Endodermal cell (in vitro differentiated cells): Measurements from ENCODE around the gene VRK1. TPM values are rescaled to one million over a fixed set of nuclear protein-coding genes. Genes with fewer than 3 reads are reported as not detected.

Source experiments
- DNase-seq: peaks from one replicate; pipeline ENCODE4 v3.0.0-alpha.2; 2017
- H3K27ac ChIP-seq: 2 replicates; pipeline ENCODE4 v1.5.1; 2013; ENCODE audit warnings: mild to moderate bottlenecking, low read depth, low read length, moderate library complexity
- H3K27me3 ChIP-seq: 2 replicates; pipeline ENCODE4 v1.6.1; 2013; ENCODE audit warnings: mild to moderate bottlenecking, low read length, moderate library complexity; ENCODE audit not compliant: insufficient read depth, control insufficient read depth, poor library complexity, severe bottlenecking
- H3K36me3 ChIP-seq: 2 replicates; pipeline ENCODE4 v1.7.0; 2013; ENCODE audit warnings: mild to moderate bottlenecking, low read length, moderate library complexity; ENCODE audit not compliant: control insufficient read depth, insufficient read depth
- H3K4me1 ChIP-seq: one replicate; pipeline ENCODE4 v1.7.0; 2013; ENCODE audit warnings: low read length; ENCODE audit not compliant: control insufficient read depth, insufficient read depth
- H3K4me3 ChIP-seq: 2 replicates; pipeline ENCODE4 v1.5.1; 2013; ENCODE audit warnings: mild to moderate bottlenecking, low read length, moderate library complexity
- H3K9ac ChIP-seq: 2 replicates; pipeline ENCODE4 v1.6.1; 2013; ENCODE audit warnings: mild to moderate bottlenecking, low read length, moderate library complexity; ENCODE audit not compliant: poor library complexity, severe bottlenecking; ENCODE audit errors: extremely low read depth
- H3K9me3 ChIP-seq: 2 replicates; pipeline ENCODE4 v1.6.1; 2013; ENCODE audit warnings: mild to moderate bottlenecking, low read length, moderate library complexity; ENCODE audit not compliant: control insufficient read depth
- H3K27ac Mint-ChIP-seq: 2 replicates; pipeline ENCODE4 v1.8.0; 2020; ENCODE audit warnings: mixed read lengths
- H3K27me3 Mint-ChIP-seq: 2 replicates; pipeline ENCODE4 v1.8.0; 2021; ENCODE audit warnings: mild to moderate bottlenecking, mixed read lengths; ENCODE audit not compliant: insufficient read depth
- H3K36me3 Mint-ChIP-seq: 2 replicates; pipeline ENCODE4 v1.8.0; 2020; ENCODE audit warnings: low read depth, mixed read lengths
- H3K4me1 Mint-ChIP-seq: 2 replicates; pipeline ENCODE4 v1.8.0; 2020; ENCODE audit warnings: mixed read lengths
- H3K4me3 Mint-ChIP-seq: 2 replicates; pipeline ENCODE4 v1.8.0; 2020; ENCODE audit warnings: mild to moderate bottlenecking, moderate library complexity, mixed read lengths
- H3K9me3 Mint-ChIP-seq: 2 replicates; pipeline ENCODE4 v1.8.0; 2020; ENCODE audit warnings: mild to moderate bottlenecking, mixed read lengths
- WGBS, 2 experiments: methylation state at CpG; one replicate each; pipeline versions ENCODE4 v1.1.5 to v1.1.7; 2013; ENCODE audit warnings: missing lambda C conversion rate in 2 of 2, mixed read lengths in 1 of 2; ENCODE audit not compliant: insufficient coverage in 1 of 2, insufficient read length in 1 of 2; 5-methylcytosine and 5-hydroxymethylcytosine counted together
- total RNA-seq, 2 donors: library from RNA; stranded (reverse); fragmentation: NEBNext Ultra II Directional in 1 of 2; extraction: Animal tissue kit (Norgen Biotek cat#: 25700) in 1 of 2; gene quantifications; 2 replicates in 1 of 2; 3 replicates in 1 of 2; pipeline ENCODE4 v1.2.1, GENCODE V29; 2021
- TF ChIP-seq, protein P1 (sequence below): fragments of 200-600 bp; sonication (generic); conservative IDR thresholded peaks from 2 replicates; pipeline ENCODE4 v1.5.0; 2021; ENCODE audit warnings: antibody characterized with exemption, mild to moderate bottlenecking

Gene VRK1
- total RNA-seq, 2 donors from 2014 or later, result 39.1 to 54.9 TPM

GRCh38 chr14:96844857-96845570 is 47.8 kb downstream of the VRK1 start:
- Mint-ChIP-seq H3K27ac (no peak overlapping the region), H3K27me3 (no peaks in the 10 kb centered on the region), H3K9me3 (no peaks in the 10 kb centered on the region), H3K4me3 (no peak overlapping the region), H3K36me3 (peaks cover 25% of the 10 kb centered on the region), H3K4me1 (peaks cover 8% of the 10 kb centered on the region)
- no peaks in the 10 kb centered on the region for H3K9me3 ChIP-seq
- no peak overlapping the region for H3K9ac ChIP-seq
- no peak for DNase-seq
- H3K4me3 ChIP-seq, result no peak overlapping the region
- no peaks in the 10 kb centered on the region for H3K27me3 ChIP-seq
- H3K36me3 ChIP-seq, result peaks cover 37% of the 10 kb centered on the region
- H3K4me1 ChIP-seq, result no peaks in the 10 kb centered on the region
- H3K27ac ChIP-seq, result no peak overlapping the region
- TF ChIP-seq, protein P1, sequence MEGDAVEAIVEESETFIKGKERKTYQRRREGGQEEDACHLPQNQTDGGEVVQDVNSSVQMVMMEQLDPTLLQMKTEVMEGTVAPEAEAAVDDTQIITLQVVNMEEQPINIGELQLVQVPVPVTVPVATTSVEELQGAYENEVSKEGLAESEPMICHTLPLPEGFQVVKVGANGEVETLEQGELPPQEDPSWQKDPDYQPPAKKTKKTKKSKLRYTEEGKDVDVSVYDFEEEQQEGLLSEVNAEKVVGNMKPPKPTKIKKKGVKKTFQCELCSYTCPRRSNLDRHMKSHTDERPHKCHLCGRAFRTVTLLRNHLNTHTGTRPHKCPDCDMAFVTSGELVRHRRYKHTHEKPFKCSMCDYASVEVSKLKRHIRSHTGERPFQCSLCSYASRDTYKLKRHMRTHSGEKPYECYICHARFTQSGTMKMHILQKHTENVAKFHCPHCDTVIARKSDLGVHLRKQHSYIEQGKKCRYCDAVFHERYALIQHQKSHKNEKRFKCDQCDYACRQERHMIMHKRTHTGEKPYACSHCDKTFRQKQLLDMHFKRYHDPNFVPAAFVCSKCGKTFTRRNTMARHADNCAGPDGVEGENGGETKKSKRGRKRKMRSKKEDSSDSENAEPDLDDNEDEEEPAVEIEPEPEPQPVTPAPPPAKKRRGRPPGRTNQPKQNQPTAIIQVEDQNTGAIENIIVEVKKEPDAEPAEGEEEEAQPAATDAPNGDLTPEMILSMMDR, result no peak
- WGBS, 2 experiments, result no CpG with 5 or more reads among the region's 1 CpG

- Mint-ChIP-seq H3K27ac (no peak overlapping the region), H3K36me3 (peaks cover 16% of the 10 kb centered on the region), H3K9me3 (no peaks in the 10 kb centered on the region), H3K4me3 (no peak overlapping the region), H3K4me1 (peaks cover 8% of the 10 kb centered on the region), H3K27me3 (no peaks in the 10 kb centered on the region)
- H3K27ac ChIP-seq, result no peak overlapping the region
- TF ChIP-seq, protein P1, result no peak
- no peak overlapping the region for H3K4me3 ChIP-seq
- H3K27me3 ChIP-seq, result no peaks in the 10 kb centered on the region
- peaks cover 30% of the 10 kb centered on the region for H3K36me3 ChIP-seq
- no peaks in the 10 kb centered on the region for H3K4me1 ChIP-seq
- no peak overlapping the region for H3K9ac ChIP-seq
- 100% methylated on average over 1 of the region's 1 CpG; no CpG with 5 or more reads in 1 of the 2 experiments for WGBS, 2 experiments
- no peak for DNase-seq
- H3K9me3 ChIP-seq, result no peaks in the 10 kb centered on the region
Observed at GRCh38 chr14:96847451-96847850, 50.3 kb downstream of the VRK1 start.

DNA sequence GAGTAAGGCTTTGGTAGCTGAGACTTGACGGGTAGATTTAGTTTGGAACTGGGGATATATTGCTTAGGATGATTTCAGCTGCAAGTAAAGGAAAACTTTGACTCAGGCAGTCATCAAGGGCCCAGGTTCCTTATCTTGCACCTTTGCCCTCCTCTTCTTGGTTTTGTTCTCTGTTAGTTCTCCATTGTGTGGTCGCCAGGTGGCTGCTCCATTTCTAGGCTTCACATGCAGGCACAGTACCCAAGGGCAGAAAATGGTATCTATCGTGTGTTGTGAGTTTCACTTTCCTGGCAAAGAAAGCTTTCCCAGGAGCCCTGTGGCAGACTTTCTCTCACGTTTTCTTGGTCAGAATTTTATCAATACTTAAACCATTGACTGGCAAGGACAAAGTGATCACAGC is 50.8 kb downstream of the VRK1 start:
- H3K9ac ChIP-seq, result no peak overlapping the region
- TF ChIP-seq, protein P1, result no peak
- WGBS, 2 experiments, result 93 to 98% methylated on average over 4 of the region's 4 CpGs
- Mint-ChIP-seq H3K4me1 (peaks cover 10% of the 10 kb centered on the region), H3K36me3 (peaks cover 16% of the 10 kb centered on the region), H3K9me3 (no peaks in the 10 kb centered on the region), H3K27me3 (no peaks in the 10 kb centered on the region), H3K27ac (no peak overlapping the region), H3K4me3 (no peak overlapping the region)
- no peak overlapping the region for H3K27ac ChIP-seq
- H3K9me3 ChIP-seq, result no peaks in the 10 kb centered on the region
- H3K36me3 ChIP-seq, result peaks cover 31% of the 10 kb centered on the region
- no peak for DNase-seq
- H3K4me3 ChIP-seq, result no peak overlapping the region
- no peaks in the 10 kb centered on the region for H3K4me1 ChIP-seq
- H3K27me3 ChIP-seq, result no peaks in the 10 kb centered on the region
